ENCODE results near the gene TMEM52.

DNA sequence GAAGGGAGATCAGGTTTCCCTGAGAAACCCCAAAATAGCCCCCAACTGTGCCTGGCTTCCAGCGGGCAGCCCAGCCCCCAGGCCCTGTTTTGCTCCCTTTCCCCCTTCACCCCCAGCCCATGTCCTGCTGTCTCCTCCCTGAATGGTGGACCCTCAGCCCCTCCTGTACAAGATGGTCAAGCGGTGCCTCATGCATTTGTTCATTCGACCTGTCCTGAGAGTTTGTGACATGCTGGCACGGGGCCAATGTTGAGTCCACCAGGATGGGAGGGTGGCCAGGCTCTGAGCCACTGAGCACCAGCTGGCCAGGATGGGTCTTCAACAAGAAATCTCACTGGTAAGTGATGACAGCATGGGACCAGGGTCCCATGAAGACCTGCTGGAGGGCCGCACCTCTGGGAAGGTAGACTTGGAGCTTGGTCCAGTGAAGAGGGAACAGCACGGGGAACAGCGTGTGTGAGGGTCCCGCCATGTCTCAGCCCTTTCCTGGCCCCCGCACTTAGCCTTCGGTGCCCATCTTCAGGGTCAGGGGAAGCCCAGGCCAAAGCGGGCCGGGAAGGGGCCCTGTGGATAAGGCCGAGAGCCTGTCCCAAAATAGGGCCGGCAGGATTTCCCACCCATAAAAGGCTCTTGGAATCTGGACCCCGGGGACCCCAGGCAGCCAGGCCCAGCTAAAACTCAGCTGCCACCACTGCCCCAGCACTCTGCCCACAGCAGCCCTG lies 3.9 kb downstream of the TMEM52 start, which contains the start of gene CALML6:
- no peak for TF ChIP-seq CTCF (IDR thresholded peaks at IDR 0.05)
- TF ChIP-seq POLR2A (IDR thresholded peaks at IDR 0.05): no peak

All from esophagus squamous epithelium (tissue), 4 donors.